NT2/D1 (cell line): Measurements from ENCODE around the gene TSFM.

ENCODE experiments used
- SUZ12 ChIP-seq: IDR thresholded peaks from 2 replicates; pipeline ENCODE4 v1.6.1; 2011; ENCODE audit not compliant: insufficient read length, insufficient read depth; ENCODE audit errors: extremely low read depth
- ZNF274 ChIP-seq: IDR thresholded peaks from 2 replicates; pipeline ENCODE4 v1.6.1; 2011; ENCODE audit warnings: mild to moderate bottlenecking, low read depth, low read length

- no peak for TF ChIP-seq ZNF274
- TF ChIP-seq SUZ12 = no peak
These were observed 28.6 kb downstream of the TSFM start for GRCh38 chr12:57811028-57811755.
